Activated T-cell treated with anti-CD3 and anti-CD28 coated beads, Interleukin-2, amount 50 U/mL, for 48 hours (primary cell): ENCODE measurements around the gene IFI27L1.
"Not testable (repeated sequence)": the region's sequence is repeated elsewhere in the genome, so short reads cannot be mapped to it uniquely, and the experiment has no call there.

ENCODE experiments used
- DNase-seq, 2 experiments: peaks; one replicate each; pipeline ENCODE4 v3.0.0-alpha.2; 2020

The IFI27L1 gene

DNA sequence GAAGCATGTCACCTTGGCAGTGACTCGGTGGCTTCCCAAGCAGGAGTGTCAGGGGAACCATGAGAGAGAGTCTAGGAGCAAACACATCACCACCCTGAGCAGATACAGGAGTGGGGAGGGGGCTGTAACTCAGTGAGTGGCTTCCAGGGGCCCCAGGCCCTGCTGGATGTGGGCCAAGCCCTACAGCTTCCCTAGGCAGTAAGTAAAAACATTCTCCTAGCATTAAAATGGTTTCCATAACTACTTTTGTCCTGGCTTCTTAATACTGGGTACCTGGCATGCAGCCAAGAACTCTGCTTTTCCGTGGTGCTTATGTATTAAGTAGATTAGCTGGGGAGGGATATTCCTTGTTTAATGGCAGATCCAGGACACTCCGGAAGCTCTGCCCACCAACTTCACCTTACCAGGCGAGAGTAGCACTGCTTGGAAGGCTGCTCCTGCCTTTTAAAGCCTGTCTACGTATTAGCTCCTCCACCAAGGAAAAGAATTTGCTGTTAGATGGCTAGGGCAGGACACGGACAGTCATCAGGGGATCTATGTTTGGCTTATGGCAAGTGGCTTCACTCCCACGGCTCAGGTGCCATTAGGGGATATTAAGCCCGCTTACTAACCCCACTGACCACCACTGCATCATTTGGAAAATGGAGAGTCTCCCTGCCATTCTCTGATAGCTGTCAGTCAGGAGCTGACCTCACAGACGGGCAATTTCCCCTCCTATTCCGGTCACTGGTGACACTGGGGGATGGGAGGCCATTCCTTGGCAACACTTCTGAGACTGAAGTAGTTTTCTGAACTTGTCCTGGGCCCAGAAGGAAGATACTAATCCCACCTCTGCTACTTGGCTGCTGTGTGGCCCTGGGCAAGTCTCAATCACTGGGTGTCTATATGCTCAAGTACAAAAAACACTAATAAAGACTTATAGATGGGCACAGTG is 32.2 kb upstream of the IFI27L1 start:
- DNase-seq, result peak; percentile 11 to 13

DNA sequence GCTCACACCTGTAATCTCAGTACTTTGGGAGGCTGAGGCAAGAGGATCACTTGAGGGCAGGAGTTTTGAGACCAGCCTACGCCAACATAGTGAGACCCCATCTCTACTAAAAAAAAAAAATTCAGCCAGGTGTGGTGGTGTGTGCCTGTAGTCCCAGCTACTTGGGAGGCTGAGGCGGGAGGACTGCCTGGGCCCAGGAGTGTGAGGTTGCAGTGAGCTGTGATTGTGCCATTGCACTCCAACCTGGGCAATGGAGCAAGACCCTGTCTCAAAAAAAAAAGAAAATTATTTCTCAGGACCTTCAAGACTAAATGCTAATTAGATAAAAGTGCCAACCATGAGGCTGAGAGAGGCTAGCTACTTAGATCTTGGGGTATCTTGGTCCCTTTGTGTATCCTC is 31.5 kb upstream of the IFI27L1 start:
- DNase-seq, result peak in 1 of 2 experiments; percentile 1

DNA sequence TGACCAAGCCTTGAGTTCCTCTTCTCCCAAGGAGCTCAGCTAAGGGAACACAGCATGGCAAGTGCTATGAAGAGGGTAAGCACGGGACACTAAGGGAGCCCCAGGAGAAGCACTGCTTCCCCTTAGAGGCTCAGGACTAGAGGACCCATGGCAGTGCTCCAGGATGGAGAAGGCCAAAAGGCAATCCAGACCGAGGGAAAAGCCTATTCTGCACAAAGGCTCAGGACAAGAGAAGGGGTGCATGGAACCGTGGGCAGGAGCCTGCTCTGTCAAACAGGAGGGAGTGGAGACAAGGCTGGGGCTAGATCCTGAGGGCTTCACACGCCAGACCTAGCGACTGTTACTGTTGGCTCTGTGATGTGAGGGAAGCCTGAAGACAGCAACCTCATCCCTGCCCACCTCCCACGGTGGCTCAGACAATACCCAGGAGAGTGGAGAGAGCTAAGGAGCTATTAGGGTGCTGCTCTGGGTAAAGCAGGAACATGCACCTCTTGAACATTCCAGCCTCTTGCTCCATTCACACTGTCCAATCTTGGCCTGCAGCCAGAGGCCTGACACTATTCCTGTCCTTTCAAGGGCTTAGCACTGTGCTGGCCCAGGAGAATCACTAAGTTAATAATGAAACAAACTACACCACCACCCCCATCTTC is 30.8 kb upstream of the IFI27L1 start:
- DNase-seq, result peak; percentile 10 to 12

DNA sequence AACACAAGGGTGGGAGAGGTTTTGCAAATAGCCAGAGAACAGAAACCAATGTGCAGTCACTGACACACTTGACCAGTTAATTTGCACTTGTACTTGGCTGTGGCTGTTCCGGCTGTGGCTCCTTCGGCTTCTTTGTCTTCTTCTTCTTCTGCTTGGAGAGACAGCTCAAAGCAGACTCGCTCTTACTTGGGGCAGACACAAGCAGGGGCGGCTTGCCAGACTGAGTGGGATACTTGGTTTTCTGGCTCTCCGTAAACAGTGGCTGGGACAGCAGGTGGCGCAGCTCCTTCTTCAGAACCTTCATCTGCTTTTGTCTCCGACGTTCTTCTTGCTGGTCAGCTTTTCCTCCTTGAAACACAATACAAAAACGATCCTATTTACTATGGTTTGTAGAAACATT is 30.0 kb upstream of the IFI27L1 start:
- peak; percentile 13 to 16 for DNase-seq

DNA sequence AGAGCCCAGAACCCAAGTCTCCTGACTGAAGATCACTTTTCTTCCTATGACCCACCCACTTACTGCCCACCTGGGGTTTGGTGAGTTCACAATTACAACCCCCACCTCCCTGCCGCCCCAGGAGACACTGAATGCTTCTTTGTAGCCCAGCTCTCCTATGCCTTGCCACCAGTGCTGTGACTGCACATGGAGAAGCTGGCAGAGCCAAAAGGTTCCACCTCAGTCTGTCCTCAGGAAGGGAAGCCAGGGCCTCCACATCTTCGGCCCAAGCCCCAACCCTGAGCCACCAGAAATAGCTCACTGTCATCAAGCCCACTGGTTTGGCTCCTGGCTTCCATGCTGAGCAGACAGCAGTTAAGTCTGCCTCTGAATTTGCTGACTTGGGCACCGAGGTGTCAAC is 29.3 kb upstream of the IFI27L1 start:
- DNase-seq, result peak in 1 of 2 experiments; percentile 16

DNA sequence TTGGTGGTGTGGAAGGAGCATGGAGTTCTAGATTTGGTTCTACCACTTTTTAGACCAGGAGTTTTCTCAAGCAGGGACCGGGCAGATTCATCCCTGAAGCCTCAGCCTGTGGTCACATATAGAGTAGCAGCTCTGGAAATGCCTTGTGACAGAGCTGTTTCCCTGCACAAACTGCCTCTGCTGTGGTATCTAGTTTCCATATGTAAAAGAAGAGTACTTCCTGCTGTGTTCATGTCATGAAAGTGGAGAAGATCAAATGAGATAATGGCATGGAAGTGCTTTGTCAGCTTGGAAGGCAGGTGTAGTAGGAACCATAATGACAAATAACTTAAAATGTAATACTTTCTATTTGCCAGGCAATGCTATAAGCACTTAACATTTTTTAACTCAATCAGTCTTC is 28.9 kb upstream of the IFI27L1 start:
- DNase-seq, result no peak

DNA sequence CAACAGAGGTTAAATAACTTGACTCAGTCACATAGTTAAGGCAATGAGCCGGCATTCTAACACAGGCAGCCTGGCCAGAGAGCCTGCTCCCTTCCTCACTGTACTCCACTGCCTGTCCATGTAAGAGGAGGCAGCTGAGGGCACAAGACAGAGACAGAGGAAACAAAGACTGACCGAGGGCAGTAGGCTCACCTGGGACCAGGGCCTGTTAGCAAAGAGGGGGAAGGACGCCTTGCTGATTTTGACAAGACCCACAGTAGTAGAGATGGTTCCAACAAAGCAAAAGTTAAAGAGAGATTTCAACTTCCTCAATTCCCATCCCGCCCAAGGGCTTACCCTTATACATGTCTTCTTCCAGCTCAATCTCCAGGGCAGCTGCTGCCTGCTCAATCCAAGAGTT is 28.4 kb upstream of the IFI27L1 start:
- DNase-seq, result peak; percentile 11

DNA sequence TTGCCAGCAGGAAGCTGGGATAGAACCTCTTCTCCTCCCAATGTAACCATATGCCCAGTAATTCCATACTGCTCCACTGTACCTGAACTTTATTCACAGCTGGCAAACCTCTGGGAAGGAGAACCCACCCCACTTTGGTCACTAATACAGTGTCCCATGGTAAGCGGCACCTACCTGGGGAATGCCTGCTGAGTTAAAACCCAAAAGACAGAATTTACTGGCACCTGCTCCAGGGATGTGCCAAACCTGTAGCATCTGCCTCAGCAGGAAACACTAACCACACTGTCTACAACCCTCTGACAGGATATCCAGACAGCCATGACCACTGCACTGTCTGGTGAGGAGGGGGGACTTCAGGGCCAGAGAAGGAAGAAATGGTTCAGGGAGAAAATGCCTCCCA is 26.7 kb upstream of the IFI27L1 start:
- DNase-seq, result peak; percentile 11 to 12

DNA sequence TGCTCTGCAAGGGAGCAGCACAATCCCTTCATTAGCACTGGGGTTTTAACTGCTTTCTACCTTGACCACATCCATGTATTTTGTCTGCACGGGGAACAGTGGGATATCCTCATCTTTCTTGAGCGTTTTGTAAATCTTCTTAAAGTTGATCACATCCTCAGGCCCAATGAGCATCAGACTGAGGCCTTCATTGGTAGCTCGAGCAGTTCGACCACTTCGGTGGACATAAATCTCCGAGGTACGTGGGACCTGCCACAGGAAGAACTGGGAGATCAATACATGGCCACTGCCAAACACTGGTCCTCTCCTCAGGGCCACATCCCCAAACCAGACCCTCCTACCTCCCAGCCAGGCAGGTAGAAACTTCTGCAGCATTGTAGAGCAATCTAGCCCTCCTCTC is 26.2 kb upstream of the IFI27L1 start:
- peak; percentile 10 to 12 for DNase-seq

DNA sequence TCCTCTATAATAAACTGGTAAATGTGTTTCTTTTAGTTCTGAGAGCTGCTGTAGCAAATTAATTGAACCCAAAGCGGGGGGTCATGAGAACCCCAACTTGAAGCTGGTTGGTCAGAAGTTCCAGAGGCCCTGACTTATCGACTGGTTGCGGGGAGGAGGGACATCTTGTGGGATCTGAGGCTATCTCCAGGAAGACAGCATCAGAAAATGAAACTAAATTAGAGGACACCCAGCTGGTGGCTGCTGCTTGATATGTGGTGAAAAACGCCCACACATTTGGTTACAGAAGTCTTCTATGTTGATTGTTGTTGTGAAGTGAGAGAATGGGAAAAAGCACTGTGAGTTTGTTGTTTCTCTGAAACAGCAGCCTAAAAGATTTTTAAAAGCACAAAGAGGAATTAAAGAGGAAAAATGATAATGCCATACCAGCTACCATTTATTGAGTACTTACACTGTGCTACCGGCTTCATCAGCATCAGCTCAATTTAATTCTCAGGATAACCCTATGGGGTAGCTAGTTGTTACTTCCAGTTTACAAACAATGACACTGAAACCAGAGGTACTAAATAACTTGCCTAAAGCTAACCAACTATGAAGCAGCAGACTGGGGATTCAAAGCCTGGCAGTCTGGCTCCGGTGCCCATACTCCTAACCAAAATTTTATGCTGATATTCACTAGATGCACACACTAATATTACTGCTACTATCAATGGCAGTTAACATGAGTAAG is 24.4 kb upstream of the IFI27L1 start:
- DNase-seq, result peak; percentile 31

DNA sequence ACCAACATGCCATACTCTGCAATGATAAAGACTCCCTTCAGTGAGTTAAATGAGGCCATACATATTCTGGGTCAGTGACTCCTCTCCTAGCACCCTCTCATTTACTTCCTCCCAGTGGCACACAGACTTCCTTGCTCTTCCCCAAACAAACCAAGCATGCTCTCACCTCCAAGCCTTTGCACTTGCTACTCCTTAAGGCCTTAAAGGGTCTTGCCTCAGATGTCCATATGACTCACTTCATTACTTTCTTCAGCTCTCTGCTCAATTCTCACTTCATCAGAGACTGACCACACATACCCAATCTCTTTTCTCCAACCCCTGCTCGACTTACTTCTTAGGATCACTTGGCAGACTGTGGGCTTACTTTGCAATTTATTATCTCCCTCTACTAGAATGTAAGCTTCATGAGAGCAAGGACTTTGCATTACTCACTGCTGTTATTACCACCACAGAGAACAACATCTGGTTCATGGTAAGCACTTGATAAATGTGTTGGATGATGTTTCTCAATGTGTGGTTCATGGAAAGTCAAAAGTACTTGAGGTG is 22.9 kb upstream of the IFI27L1 start:
- DNase-seq, result peak in 1 of 2 experiments; percentile 7

DNA sequence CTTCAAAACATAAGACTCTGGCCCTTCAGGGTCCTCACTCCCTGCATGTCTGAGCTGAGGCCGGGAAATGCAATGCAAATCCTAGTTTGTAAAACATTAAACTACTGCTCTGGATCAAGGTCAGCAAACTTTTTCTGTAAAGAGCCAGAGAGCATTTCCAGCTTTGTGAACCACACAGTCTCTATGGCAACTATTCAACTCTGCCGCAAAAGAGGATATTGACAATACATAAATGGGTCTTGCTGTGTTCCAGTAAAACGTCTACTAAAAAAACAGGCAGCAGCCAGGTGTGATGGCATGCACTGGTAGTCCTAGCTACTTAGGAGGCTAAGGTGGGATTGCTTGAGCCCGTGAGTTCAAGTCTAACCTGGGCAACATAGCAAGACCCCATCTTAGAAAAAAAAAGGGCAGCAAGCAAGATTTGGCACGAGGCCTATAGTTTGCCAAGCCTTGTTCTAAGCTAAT is 22.4 kb upstream of the IFI27L1 start:
- DNase-seq, result peak in 1 of 2 experiments; percentile 1

DNA sequence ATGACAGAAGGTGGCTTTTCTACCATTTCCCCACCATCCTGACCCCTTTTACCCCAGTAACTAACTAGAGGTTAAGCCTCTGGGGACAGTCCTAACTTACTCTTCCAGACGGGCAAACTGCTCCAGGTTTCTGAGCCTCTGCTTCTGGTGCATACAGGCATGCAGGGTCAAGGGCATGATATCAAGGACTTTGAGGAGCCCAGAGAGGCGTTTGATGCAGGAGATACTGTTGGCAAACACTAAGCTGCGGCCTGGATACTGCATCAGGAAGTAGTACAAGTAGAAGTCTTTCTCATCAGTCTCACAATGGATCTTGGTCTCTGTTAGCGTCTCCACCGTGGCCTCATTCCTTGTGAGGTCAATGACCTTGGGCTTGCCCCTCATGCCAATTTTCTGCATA is 21.1 kb upstream of the IFI27L1 start:
- peak in 1 of 2 experiments; percentile 7 for DNase-seq

DNA sequence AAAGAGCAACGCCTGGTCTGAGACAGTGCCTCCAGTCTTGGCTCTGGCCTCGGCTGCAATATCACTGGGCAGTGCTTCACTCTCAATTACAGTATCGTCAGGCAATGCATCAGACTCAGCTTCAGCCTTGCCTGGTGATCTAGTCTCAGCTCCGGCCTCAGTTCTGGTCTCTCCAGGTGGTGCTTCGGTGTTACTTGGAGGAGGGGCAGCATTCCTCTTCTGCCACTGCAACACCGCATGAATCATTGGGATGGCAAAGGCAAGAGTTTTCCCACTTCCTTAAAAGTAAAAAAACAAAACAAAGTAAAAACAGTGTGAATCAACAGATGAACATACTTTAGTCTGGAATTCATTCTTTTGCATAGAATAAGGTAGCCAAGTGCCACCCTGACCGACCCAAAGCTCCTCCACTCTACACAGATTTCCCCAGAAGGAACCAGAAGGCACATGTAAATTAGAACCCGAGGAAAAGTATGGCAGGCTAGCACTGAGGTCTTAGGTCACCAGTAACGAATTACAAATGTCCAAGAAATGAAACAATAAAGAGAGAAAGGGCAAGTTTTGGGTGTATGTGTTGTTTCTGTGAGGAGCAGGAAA is 18.7 kb upstream of the IFI27L1 start:
- DNase-seq, result no peak

DNA sequence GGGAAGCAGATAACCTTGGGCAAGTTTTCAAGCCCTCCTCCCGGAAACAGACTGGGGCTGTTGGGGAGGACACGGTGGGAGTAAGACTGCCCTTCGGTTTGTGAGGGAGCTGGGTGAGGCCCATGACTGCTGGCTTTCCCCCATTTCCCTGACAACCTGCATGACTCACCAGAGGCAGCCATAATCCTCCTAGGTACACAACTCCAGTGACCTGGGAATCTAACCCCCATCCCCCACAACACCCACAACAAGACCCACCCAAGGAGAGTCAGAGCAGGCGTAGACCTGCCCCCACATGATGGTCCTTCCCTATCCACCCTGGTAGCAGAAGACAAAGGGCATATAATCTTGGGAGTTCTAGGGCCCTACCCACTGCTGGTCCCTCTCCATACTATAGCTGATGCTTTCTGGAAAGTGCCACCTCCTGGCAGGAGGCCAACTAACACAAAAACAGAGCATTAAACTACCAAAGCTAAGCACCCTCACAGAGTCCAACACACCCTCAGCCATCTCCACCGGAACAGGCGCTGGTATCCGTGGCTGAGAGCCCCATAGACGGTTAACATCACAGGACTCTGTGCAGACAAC is 14.9 kb upstream of the IFI27L1 start:
- DNase-seq, result no peak

DNA sequence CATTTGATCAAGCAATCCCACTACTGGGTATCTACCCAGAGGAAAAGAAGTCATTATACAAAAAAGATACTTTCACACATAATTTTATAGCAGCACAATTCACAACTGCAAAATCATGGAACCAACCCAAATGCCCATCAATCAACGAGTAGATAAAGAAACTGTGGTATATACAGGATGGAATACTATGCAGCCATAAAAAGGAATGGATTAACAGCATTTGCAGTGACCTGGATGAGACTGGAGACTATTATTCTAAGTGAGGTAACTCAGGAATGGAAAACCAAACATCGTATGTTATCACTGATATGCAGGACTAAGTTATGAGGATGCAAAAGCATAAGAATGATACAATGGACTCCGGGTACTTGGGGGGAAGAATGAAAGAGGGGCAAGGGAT is 9.0 kb upstream of the IFI27L1 start:
- not testable (repeated sequence) for DNase-seq

DNA sequence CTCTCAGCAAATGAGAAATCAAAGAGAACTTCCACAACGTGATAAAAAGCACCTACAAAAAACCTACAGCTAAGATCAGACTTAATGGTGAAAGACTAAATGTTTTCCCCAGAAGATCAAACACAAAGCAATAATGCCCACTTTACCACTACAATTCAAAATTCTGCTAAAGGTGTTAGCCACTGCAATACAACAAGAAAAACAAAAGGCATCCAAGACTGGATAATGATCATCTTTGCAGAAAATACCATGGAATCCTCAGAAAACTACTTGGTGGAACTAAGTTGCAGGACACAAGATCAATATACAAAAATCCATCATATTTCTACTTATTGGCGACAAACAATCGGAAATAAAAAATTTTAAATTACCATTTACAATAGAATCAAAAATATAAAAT is 6.6 kb upstream of the IFI27L1 start:
- no peak for DNase-seq

DNA sequence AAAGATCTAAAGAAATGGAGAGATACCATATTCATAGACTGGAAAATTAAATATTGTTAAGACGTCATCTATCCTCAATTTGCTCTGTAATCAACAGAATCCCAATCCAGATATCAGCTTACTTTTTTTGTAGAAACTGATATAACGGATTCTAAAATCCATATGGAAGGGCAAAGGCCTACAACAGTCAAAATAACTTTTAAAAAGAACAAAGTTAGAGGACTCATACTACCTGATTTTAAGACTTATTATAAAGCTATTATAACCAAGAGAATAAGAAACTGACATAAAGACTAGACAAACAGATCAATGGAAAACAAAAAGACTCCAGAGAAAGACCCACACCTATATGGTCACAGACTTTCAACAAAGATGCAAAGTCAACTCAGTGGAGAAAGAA is 6.1 kb upstream of the IFI27L1 start:
- no peak for DNase-seq

DNA sequence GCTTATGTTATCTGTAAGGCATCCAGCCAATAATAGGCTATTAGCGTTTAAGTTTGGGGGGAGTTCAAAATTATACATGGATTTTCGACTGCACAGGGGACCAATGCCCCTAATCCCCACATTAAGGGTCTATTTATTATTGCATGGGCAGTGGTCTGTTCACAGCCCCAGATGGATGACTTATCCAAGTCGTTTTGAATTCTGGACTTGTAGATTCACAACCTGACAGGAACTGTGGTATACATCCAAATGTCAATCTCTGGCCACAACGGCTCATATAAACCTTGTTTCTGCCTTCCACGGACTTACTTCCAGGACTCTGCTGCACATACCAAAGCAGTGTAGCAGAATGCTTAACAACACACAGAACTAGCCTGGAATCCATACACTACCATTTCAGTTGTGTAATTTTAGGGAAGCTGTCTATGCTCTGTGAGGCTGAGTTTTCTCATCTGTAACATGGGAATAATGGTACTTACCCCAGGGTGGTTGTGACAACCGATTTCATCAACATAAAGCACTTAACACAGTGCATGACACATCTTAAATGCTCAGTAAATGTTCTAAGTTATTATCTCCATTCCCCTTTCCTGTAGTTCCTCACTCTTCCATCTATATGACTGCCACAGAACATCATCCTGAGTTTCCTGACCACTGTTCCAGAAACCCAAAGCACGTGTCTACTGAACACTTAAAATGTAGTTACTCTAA is 3.8 kb upstream of the IFI27L1 start:
- no peak for DNase-seq

DNA sequence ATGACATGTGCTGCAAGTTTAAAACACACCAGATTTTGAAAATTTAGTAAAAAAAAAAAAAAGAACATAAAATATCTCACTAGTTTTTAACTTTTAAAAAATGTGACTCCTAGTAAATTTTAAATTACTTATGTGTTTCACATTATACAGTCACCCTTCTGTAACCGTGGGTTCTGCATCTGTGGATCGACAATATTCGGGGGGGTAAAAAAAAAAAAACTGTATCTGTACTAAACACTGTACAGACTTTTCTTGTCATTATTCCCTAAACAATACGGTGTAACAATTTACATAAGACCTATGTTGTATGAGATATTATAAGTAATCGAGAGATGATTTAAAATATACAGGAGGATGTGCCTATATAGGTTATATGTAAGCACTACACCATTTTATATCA is 3.3 kb upstream of the IFI27L1 start:
- no peak for DNase-seq

DNA sequence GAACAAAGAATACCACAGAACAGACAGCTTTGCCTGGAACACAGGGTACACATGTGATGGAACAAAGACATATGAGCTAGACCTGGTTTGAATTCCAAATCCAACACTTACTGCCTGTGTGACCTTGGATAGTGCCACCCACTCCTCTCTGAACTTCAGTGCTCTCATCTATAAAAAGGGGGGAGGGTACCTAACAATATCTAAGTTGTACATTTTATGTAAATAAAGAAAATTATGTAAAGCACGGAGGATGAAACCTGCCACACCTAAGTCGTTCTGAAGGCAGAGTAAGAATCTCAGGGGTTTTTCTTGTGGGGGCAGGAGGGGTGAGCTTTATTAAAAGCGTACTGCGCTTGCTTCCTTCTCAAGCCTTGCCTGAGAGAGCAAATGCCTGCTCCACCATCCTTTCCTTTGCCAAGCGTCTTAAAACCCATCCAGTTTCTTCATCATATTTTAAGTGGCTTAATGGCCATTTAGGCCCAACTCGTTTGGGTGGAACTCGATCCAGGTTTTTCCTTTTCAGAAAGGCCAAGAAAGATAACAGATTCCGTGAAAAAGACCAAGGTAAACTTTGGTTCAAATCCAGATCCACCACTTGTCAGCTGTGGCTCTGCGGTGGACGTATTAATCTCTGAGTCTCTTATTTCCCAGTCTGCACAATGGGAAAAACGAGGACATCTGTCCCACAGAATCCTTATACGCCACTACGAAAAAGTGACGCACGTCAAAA is 1.1 kb upstream of the IFI27L1 start:
- DNase-seq, result no peak
